HUES64 (cell line): ENCODE results near the gene CCDC17.
A peak's percentile ranks its signal among the peaks of the same experiment; 100 is the strongest.

Experiments
- H3K27ac ChIP-seq: 2 replicates; pipeline ENCODE4 v1.7.0; 2013; ENCODE audit warnings: low read depth, low read length, inconsistent platforms
- H3K27me3 ChIP-seq: 2 replicates; pipeline ENCODE4 v1.6.1; 2013; ENCODE audit warnings: mild to moderate bottlenecking, low read length; ENCODE audit not compliant: insufficient read depth
- H3K36me3 ChIP-seq: 2 replicates; pipeline ENCODE4 v1.6.1; 2013; ENCODE audit warnings: mild to moderate bottlenecking, low read length; ENCODE audit not compliant: insufficient read depth
- H3K4me1 ChIP-seq: 2 replicates; pipeline ENCODE4 v1.6.1; 2013; ENCODE audit warnings: mild to moderate bottlenecking, low read length, moderate library complexity; ENCODE audit not compliant: insufficient read depth
- H3K4me3 ChIP-seq: 2 replicates; pipeline ENCODE4 v1.5.1; 2013; ENCODE audit warnings: mild to moderate bottlenecking, low read length, moderate library complexity
- H3K9ac ChIP-seq: 2 replicates; pipeline ENCODE4 v1.6.1; 2013; ENCODE audit warnings: mild to moderate bottlenecking, low read depth, low read length
- H3K9me3 ChIP-seq: 2 replicates; pipeline ENCODE4 v1.6.1; 2013; ENCODE audit warnings: low read depth, low read length; ENCODE audit not compliant: insufficient read depth
- WGBS: fragments of 150-250, 120-280 bp; methylation state at CpG from one replicate; pipeline ENCODE4 v1.1.7; 2013; ENCODE audit warnings: missing lambda C conversion rate; 5-methylcytosine and 5-hydroxymethylcytosine counted together

The CCDC17 gene

DNA sequence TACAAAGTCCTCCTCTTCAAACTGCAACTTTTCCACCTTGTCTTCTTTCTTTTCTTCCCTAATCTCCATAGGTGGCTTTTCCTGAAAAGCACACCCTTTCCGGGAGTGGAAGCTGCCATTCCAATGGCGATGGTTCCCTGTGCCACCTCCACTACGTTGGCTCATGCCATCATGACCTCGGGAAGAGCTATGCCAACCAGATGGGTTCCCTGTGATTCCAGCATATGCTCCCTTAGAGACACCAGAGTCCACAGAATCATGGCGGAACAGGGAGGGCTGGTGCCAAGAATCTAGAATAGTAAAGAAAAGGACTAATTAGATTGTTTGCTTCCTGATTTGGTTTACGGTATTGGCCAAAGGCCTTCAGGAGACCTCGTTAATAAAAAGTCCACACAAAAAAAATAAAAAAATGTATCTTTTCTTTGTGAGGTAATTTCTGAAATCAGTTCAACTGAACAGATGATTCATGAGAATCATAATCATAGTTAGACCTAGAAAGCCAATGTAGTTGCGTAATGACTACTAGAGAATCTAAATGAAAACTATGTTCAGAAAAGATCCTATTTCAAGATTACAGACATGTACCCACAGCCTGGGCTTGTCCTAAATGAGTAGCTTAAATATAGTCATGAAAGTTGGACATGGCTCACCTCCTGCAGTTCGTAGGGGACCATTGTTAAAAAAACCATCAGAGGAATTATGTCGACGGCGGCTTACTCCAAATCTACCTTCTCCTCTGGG lies 30.9 kb upstream of the CCDC17 start:
- Histone ChIP-seq H3K4me1 (no peaks in the 10 kb centered on the region), H3K4me3 (no peak overlapping the region), H3K9ac (no peak overlapping the region), H3K9me3 (no peaks in the 10 kb centered on the region), H3K27ac (no peak overlapping the region), H3K36me3 (peaks cover 100% of the 10 kb centered on the region), H3K27me3 (no peaks in the 10 kb centered on the region)
- 95% methylated on average over 10 of the region's 12 CpGs for WGBS

DNA sequence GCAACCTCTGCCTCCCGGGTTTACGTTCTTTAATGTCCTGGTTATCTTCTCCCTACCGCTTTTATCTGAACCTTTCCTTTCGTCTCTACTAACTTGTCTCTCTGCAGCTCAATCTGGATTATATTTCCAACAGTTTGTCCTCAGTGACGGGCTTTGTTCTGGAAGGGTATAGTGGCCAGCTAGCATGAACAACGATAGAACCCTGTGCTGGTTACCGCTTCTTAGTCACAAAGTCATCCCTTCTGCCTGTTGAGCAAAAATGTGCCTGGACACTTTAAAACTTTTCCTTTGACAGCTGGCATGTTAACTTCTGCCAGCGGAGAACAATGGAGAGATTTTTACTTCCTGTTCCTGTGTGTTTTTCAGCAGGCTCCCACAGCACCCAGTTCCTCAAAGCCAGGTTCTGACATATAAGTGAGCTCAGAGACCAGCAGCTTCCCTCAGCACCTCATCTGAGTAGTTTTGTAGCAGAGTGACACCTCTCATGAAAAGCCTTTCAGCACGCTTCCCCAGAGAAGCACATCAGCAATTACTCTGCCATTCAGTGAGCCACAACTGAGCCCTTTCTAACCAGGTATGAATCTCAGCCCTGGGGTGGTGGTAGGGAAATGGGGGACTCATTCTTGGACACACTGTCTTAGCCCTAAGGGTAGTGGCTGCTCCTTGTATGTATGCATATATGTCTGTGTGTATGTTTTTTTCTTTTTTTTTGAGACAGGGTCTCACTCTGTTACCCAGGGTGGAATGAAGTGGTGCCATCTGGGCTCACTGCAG lies 23.6 kb upstream of the CCDC17 start:
- Histone ChIP-seq H3K4me3 (no peak overlapping the region), H3K27ac (no peak overlapping the region), H3K9me3 (no peaks in the 10 kb centered on the region), H3K4me1 (no peaks in the 10 kb centered on the region), H3K9ac (no peak overlapping the region), H3K36me3 (peaks cover 94% of the 10 kb centered on the region), H3K27me3 (no peaks in the 10 kb centered on the region)
- 95% methylated on average over 9 of the region's 9 CpGs for WGBS

DNA sequence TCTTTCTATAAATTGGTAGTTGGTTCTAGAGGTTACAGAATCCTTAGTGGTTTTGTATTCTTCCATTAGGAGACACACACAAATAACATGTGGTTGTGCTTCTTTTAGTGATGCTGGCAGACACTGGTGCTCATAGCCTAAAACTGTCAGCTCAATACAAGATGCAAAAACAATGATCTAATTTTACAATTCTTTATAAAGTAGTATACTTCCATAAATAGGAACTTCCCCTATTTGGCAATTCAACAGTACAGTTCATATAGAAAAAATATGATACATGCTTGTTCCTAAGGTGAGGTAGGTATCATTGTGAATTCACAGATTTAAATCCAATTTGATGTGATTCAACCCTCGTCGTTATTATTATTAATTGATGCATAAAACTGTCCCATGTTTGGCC lies 20.8 kb upstream of the CCDC17 start:
- Histone ChIP-seq H3K9ac (no peak overlapping the region), H3K27me3 (no peaks in the 10 kb centered on the region), H3K4me1 (no peaks in the 10 kb centered on the region), H3K4me3 (no peak overlapping the region), H3K9me3 (no peaks in the 10 kb centered on the region), H3K36me3 (peaks cover 94% of the 10 kb centered on the region), H3K27ac (no peak overlapping the region)
- WGBS = 100% methylated on average over 2 of the region's 2 CpGs

GRCh38 chr1:45643978-45644377 lies 20.1 kb upstream of the CCDC17 start:
- Histone ChIP-seq H3K36me3 (peaks cover 94% of the 10 kb centered on the region), H3K4me1 (no peaks in the 10 kb centered on the region), H3K27ac (no peak overlapping the region), H3K9ac (no peak overlapping the region), H3K4me3 (no peak overlapping the region), H3K27me3 (no peaks in the 10 kb centered on the region), H3K9me3 (no peaks in the 10 kb centered on the region)

GRCh38 chr1:45643321-45643720 lies 19.5 kb upstream of the CCDC17 start:
- Histone ChIP-seq H3K4me3 (no peak overlapping the region), H3K36me3 (peaks cover 94% of the 10 kb centered on the region), H3K27ac (no peak overlapping the region), H3K27me3 (no peaks in the 10 kb centered on the region), H3K9ac (no peak overlapping the region), H3K4me1 (no peaks in the 10 kb centered on the region), H3K9me3 (no peaks in the 10 kb centered on the region)
- WGBS = 92% methylated on average over 5 of the region's 5 CpGs

DNA sequence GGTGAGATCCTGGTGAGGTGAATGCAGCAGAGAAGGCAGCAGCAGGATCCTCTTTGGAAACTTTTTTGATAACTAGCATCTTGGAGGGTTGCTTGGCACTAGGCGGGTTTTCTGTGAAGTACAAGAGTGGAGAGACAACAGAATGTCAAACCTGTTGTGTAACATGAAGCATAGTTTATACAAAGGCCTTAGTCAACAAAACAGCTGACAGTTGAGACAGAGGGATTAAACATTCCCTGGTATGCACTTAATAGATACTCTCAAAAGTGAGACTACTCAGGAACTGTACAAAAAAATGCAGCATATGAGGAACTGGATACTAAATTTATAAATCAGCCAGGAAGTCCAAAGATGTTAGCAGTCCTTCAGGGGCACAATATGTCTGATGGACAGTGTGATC lies 16.4 kb upstream of the CCDC17 start:
- Histone ChIP-seq H3K4me3 (no peak overlapping the region), H3K27ac (no peak overlapping the region), H3K36me3 (peaks cover 98% of the 10 kb centered on the region), H3K9me3 (no peaks in the 10 kb centered on the region), H3K9ac (no peak overlapping the region), H3K4me1 (no peaks in the 10 kb centered on the region), H3K27me3 (no peaks in the 10 kb centered on the region)
- 94% methylated on average over 1 of the region's 1 CpG for WGBS

GRCh38 chr1:45635211-45635610 lies 11.4 kb upstream of the CCDC17 start:
- peaks cover 100% of the 10 kb centered on the region for H3K36me3 ChIP-seq
- 86% methylated on average over 1 of the region's 1 CpG for WGBS
- H3K9me3 ChIP-seq = no peaks in the 10 kb centered on the region
- no peak overlapping the region for H3K27ac ChIP-seq
- no peak overlapping the region for H3K4me3 ChIP-seq
- no peaks in the 10 kb centered on the region for H3K27me3 ChIP-seq
- no peak overlapping the region for H3K9ac ChIP-seq
- H3K4me1 ChIP-seq = no peaks in the 10 kb centered on the region

DNA sequence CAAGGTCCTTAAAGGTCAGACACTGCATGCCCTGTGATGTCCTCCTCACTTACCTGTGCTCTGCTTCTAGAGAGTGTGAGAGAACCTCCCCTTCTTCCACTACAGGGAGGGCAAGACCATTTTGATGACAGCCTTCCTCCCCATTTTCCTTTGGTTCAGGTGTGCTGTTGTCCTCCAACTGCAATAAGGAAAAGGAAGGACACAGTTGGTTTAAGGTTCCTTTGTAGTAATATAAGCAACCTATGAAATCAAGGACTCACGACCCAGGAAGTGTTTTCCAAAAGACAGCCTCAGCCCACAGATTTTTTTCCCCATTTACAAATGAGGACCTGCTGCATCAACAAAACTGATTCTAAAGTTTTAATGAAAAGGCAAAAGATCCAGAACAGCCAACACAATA lies 6.6 kb upstream of the CCDC17 start:
- Histone ChIP-seq H3K9me3 (no peaks in the 10 kb centered on the region), H3K9ac (no peak overlapping the region), H3K36me3 (peaks cover 97% of the 10 kb centered on the region), H3K27ac (no peak overlapping the region), H3K4me3 (no peak overlapping the region), H3K27me3 (no peaks in the 10 kb centered on the region), H3K4me1 (no peaks in the 10 kb centered on the region)
- WGBS = 100% methylated on average over 1 of the region's 1 CpG

- H3K27me3 ChIP-seq = no peaks in the 10 kb centered on the region
- no peak overlapping the region for H3K4me3 ChIP-seq
- H3K9me3 ChIP-seq = no peaks in the 10 kb centered on the region
- H3K27ac ChIP-seq = no peak overlapping the region
- H3K9ac ChIP-seq = no peak overlapping the region
- H3K36me3 ChIP-seq = peaks cover 87% of the 10 kb centered on the region
- no peaks in the 10 kb centered on the region for H3K4me1 ChIP-seq
These were observed 5.2 kb upstream of the CCDC17 start for GRCh38 chr1:45629035-45629434.

DNA sequence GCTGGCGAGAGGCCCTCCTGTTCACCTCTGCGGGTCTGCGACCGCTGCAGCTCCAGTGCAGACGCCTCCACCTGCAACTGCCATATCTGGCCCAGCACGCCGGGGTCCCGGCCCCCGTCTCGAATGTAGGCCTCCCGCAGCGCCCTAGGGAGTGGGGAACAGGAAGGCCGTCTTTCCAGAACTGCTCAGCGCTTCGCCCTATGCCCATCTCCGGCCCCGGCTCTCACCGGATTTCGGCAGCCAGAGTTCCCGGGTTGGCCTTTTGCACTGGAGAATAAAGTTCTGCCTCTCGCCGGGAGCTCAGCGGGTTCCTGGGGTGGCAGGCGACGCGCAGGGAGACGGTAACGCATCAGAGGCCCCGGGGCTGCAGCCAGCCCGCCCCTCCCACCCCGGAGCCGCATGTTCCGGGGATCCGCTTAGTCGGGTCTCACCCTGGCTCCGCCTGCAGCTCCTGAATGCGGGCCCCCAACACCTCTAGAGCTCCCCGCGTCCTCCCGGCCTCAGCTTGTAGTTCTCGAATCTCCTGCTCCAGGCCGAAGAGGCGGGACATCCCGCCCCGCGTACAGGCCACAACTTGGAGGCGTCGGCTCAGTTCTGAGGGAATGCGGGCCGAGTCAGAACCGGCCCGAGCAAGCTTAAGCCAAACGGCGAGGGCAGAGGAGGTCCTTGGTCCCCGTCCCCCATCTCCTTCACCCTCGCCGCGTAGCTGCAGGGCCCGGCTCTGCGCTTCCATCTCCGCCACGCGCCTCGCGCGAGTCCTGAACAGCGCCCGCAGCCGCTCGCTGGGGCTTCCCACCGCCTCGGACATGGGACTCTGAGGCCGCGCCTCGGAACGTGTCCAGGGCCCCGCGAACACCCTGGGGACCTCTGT lies 1.1 kb downstream of the CCDC17 start:
- no peaks in the 10 kb centered on the region for H3K9me3 ChIP-seq
- H3K36me3 ChIP-seq = peaks cover 48% of the 10 kb centered on the region
- 95% methylated on average over 78 of the region's 78 CpGs for WGBS
- H3K9ac ChIP-seq = no peak overlapping the region
- no peak overlapping the region for H3K4me3 ChIP-seq
- peak overlapping the region; percentile 42 for H3K27ac ChIP-seq
- no peaks in the 10 kb centered on the region for H3K4me1 ChIP-seq
- H3K27me3 ChIP-seq = no peaks in the 10 kb centered on the region

DNA sequence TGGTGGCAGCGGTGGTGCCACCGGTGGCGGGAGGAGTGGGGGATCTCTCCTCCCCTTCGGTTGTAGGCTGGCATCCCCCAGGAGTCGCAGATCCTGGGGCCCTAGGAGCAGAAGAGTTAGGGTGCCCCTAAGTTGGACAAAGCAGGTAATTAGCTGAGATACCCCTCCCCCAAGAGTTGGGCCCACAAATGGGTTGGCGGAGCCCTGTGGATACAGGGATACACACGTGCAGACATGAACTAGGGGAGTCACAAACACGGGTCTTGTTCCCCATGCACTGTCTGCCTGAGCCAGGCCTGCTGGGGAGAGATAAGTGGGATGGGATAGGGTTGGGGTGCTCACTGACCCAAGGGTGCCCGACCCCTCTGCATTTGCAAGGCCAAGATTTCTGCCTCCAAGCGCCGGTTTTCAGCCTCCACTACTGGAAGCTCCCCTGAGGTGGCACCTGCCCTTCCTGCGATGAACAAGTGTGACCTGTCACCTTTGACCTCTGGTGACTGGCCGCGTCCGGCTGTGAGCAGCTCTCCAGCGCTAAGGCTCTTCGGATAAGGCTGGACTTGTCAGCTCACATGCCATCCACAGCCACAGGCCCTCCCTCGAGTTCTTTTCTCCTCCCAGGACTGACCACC lies 1.8 kb downstream of the CCDC17 start:
- 88% methylated on average over 18 of the region's 18 CpGs for WGBS
- peak overlapping the region; percentile 42; the same call in 1 of the 2 replicates for H3K27ac ChIP-seq
- H3K36me3 ChIP-seq = peaks cover 48% of the 10 kb centered on the region
- no peaks in the 10 kb centered on the region for H3K4me1 ChIP-seq
- H3K9me3 ChIP-seq = no peaks in the 10 kb centered on the region
- no peak overlapping the region for H3K9ac ChIP-seq
- H3K27me3 ChIP-seq = no peaks in the 10 kb centered on the region
- H3K4me3 ChIP-seq = no peak overlapping the region
